H1 (cell line): ENCODE data around the gene MIER2.

Experiments used
- CREB1 ChIP-seq: IDR thresholded peaks from 2 replicates; pipeline ENCODE4 v1.6.1; 2012; ENCODE audit warnings: inconsistent platforms
- RBBP5 ChIP-seq: IDR thresholded peaks from 2 replicates; pipeline ENCODE4 v1.7.1; 2012; ENCODE audit warnings: low read depth, mild to moderate bottlenecking, inconsistent platforms, low read length, moderate library complexity, borderline replicate concordance
- TAF1 ChIP-seq: IDR thresholded peaks from 2 replicates; pipeline ENCODE4 v1.6.1; 2011; ENCODE audit warnings: mild to moderate bottlenecking, low read depth, low read length

DNA sequence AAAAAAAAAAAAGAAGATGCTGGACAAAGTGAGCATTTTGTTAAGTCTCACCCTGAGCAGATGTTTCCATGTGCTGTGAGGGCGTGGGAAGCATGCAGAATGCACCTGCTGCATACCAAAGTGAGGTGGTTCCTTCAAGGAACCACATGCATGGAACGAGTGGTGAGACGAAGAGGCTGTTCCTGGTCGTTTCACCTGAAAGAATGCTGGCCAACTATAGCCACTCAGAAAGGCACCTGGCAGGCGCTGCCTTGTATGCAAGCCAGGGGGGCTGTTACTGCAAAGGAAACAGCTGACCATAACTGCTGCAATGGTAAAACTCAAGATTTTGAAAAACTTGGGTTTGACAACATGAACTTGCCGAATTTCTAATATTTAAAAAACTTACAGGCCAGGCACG is 14.7 kb downstream of the MIER2 start:
- no peak for TF ChIP-seq CREB1
- TF ChIP-seq RBBP5, result no peak
- TF ChIP-seq TAF1, result no peak
